Ramos (cell line): Measurements from ENCODE around the gene SMARCA4.

Experiments
- in situ Hi-C: fragments of 300-500 bp; cut with MboI; formaldehyde crosslinking; loops from one replicate; pipeline ENCODE4 v1.14.3; 2022; ENCODE audit warnings: low sequenced_read_pairs; ENCODE audit not compliant: unreplicated experiment

The SMARCA4 gene

DNA sequence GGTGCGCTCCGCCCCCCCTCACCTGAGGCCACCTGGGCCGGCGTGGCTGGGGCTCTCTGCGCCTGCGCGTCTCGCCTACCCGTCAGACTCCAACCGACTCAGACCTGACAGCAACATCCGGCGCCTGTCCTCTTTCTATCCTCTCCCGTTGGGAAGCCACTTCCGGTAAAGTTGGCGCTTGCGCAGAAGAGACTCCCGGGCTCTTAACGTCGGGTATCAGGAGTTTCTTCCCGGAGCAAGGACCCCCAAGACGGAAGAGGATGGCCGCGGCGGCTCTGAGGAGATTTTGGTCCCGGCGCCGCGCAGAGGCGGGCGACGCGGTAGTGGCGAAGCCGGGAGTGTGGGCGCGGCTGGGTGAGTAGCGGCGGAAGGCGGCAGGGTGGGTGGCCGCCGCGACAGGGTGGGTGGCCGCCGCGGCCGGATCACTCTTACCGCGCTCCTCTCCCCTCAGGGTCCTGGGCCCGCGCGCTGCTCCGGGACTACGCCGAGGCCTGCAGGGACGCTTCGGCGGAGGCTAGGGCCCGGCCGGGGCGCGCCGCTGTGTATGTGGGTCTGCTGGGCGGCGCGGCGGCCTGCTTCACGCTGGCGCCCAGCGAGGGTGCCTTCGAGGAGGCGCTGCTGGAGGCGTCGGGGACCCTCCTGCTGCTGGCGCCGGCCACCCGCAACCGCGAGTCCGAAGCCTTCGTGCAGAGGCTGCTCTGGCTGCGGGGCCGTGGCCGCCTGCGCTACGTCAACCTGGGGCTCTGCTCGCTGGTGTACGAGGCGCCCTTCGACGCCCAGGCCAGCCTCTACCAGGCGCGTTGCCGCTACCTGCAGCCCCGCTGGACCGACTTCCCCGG, 32.0 kb upstream of the SMARCA4 start, which contains the start of the genes TIMM29 and YIPF2:
Gene TIMM29 (plus strand): TSS at position 249 of the 839 bp plus-strand sequence. CDS start 12 bp downstream, at position 261.
Gene YIPF2 (minus strand): TSS at position 77 of the 839 bp plus-strand sequence. CDS start 229 bp downstream, outside the sequence.
- in situ Hi-C loops, result no loop called here

DNA sequence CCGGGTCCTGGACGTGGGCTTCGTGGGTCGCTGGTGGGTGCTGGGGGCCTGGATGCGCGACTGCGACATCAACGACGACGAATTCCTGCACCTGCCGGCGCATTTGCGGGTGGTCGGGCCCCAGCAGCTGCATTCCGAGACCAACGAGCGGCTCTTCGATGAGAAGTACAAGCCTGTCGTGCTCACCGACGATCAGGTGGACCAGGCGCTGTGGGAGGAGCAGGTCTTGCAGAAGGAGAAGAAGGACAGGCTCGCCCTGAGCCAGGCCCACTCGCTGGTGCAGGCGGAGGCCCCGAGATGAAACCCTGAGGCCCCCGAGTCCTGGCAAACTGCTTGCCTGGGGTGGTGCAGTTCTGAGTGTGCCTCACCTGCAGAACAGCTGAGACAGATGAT, 31.4 kb upstream of the SMARCA4 start:
- in situ Hi-C loops, result no loop called here

DNA sequence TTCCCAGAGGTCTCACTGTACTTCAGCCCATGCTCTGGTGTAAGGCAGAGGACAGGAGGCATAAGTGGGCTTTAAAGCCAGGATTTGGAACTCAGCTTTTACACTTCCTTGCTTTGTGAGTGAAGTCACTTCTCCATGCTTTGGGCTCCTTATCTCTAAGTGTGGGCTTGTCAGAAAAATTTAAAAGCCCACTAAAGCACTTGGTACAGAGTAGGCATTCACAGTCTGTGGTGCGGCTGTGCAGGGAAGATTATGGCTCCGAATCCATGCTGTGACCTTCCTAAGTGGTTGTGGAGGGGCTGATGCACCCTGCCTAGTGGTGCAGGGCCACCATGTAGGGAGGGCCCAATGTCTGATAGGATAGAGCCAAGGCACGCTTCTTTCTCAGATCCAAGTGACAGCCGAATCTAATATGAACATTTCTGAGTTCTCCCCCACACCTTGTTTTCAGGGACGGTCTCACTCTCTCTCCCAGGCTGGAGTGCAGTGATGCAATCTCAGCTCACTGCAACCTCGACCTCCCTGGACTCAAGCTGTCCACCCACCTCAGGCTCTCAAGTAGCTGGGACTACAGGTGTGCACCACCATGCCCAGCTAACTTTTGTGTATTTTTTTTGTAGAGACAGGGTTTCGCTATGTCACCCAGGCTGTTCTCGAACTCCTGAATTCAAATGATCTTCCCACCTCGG, 25.3 kb upstream of the SMARCA4 start:
- in situ Hi-C loops, result loop anchor here (5.0 to 10.0 kb wide), 2 partner anchors 197 to 269 kb away; no protein-coding TSS in a partner anchor

DNA sequence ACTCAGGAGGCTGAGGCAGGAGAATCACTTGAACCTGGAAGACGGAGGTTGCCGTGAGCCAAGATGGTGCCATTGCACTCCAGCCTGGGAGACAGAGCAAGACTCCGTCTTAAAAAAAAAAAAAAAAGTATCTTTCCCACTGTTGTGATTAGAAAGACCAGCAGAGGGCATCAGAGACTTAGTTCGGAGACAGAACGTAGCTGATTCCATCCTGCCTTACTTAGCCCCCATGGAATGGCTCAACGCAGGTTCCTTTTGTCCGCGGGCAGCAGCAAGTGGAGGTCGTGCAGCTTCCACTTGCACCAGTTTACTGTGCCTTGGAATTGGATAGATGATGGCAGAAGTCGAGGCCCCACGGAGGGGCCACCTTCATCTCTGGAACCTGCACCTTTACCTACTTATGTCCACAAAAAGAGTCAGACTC, 24.2 kb upstream of the SMARCA4 start:
- in situ Hi-C loops, result loop anchor here (5.0 to 10.0 kb wide), 2 partner anchors 196 to 268 kb away; no protein-coding TSS in a partner anchor

DNA sequence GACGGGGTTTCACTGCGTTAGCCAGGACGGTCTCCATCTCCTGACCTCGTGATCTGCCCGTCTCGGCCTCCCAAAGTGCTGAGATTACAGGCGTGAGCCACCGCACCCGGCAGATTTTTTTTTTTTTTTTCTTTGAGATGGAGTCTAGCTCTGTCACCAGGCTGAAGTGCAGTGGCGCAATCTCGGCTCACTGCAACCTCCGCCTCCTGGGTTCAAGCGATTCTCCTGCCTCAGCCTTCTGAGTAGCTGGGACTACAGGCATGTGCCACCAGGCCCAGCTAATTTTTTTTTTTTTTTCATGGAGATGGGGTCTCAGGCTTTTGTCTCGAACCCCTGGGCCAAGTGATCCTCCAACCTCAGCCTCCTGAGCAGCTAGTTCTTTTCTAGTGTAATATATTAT, 19.2 kb upstream of the SMARCA4 start:
- in situ Hi-C loops, result loop anchor here (5.0 kb wide), 1 partner anchor 41 kb away; no protein-coding TSS in a partner anchor

GRCh38 chr19:10943412-10943811, 17.4 kb upstream of the SMARCA4 start:
- in situ Hi-C loops, result loop anchor here (5.0 kb wide), 1 partner anchor 39 kb away; no protein-coding TSS in a partner anchor

DNA sequence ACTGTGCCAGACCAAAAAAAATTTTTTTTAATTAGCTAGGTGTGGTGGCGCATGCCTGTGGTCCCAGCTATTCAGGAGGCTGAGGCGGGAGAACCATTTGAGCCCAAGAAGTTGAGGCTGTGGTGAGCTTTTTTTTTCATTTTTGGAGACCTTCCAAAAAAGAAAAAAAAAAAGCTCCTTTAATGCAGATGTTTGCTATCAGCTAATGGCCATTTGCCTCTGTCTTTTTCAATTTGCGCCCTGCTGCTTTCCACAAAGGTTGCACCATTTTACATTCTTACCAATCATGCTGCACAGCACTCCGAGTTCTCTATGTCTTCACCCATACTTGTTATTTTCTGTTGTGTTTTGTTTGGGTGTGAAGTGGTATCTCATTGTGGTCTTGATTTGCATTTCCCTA, 15.6 kb upstream of the SMARCA4 start:
- in situ Hi-C loops, result no loop called here

GRCh38 chr19:10946958-10947657, 13.7 kb upstream of the SMARCA4 start:
- in situ Hi-C loops, result no loop called here

- in situ Hi-C loops, result loop anchor here (25.0 kb wide), 1 partner anchor 716 kb away; the partner anchor contains the start of gene S1PR2
These were observed 8.0 kb upstream of the SMARCA4 start for GRCh38 chr19:10952809-10953208.

- in situ Hi-C loops, result loop anchor here (25.0 kb wide), 1 partner anchor 722 kb away; the partner anchor contains the start of gene S1PR2
These were observed 1.4 kb upstream of the SMARCA4 start for GRCh38 chr19:10959277-10959968.

GRCh38 chr19:10961073-10961860, 437 bp downstream of the SMARCA4 start:
- in situ Hi-C loops, result loop anchor here (25.0 kb wide), 1 partner anchor 724 kb away; the partner anchor contains the start of gene S1PR2

GRCh38 chr19:10962863-10963262, 2.0 kb downstream of the SMARCA4 start:
- in situ Hi-C loops, result loop anchor here (25.0 kb wide), 1 partner anchor 726 kb away; the partner anchor contains the start of gene S1PR2

DNA sequence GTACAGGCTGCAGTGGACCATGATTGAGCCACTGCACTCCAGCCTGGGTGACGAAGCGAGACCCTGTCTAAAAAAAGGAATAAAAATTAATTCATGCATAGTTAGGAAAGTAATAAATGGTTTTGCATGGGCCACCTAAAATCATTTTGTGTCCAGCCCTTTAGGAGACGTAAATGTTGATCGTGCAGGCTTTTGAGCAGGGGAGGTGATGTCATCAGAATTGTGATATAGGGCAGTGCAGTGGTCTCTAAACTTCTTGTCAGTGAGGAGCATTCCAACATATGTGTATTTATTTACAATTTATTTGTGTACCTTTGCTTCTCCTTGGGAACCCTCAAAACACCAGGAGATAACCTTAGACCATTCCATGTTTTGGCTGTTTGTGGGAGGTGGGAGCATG, 3.0 kb downstream of the SMARCA4 start:
- in situ Hi-C loops, result loop anchor here (25.0 kb wide), 1 partner anchor 727 kb away; the partner anchor contains the start of gene S1PR2

GRCh38 chr19:10964903-10965302, 4.1 kb downstream of the SMARCA4 start:
- in situ Hi-C loops, result loop anchor here (25.0 kb wide), 1 partner anchor 728 kb away; the partner anchor contains the start of gene S1PR2

GRCh38 chr19:10965398-10965797, 4.6 kb downstream of the SMARCA4 start:
- in situ Hi-C loops, result loop anchor here (25.0 kb wide), 1 partner anchor 728 kb away; the partner anchor contains the start of gene S1PR2

GRCh38 chr19:10966809-10967208, 6.0 kb downstream of the SMARCA4 start:
- in situ Hi-C loops, result loop anchor here (25.0 kb wide), 1 partner anchor 730 kb away; the partner anchor contains the start of gene S1PR2

- in situ Hi-C loops, result loop anchor here (25.0 kb wide), 1 partner anchor 731 kb away; the partner anchor contains the start of gene S1PR2
These were observed 7.8 kb downstream of the SMARCA4 start for GRCh38 chr19:10968527-10969135.
